Dermis blood vessel endothelial cell (primary cell): Measurements from ENCODE around the gene SPATA24. TPM values are rescaled to one million over a fixed set of nuclear protein-coding genes. Genes with fewer than 3 reads are reported as not detected.

ENCODE experiments used
- total RNA-seq: library from RNA; depleted of rRNA; stranded (reverse); fragments of >200 nt; gene quantifications from 2 replicates; pipeline ENCODE4 v1.2.3, GENCODE V29; 2014

SPATA24 gene
- total RNA-seq, 1 donor from 2014 or later, result 10.0 TPM

Other genes starting within 250 kb of the SPATA24 start
- gene SIL1, start 205.7 kb downstream of the SPATA24 start, total RNA-seq, result 50.3 and 58.0 TPM in 2 replicates
- 301 and 445 TPM in 2 replicates for gene MATR3, start 110.3 kb downstream of the SPATA24 start, total RNA-seq
- gene PAIP2, start 62.2 kb downstream of the SPATA24 start, total RNA-seq, result 110 and 137 TPM in 2 replicates
- not detected in 2 replicates for gene SLC23A1, start 20.8 kb downstream of the SPATA24 start, total RNA-seq
- gene MZB1, start 14.2 kb downstream of the SPATA24 start, total RNA-seq, result 0.14 TPM in 1 of 2 replicates, not detected in the other
- gene PROB1, start 9.0 kb downstream of the SPATA24 start, total RNA-seq, result 6.1 and 9.2 TPM in 2 replicates
- gene DNAJC18, start 35.4 kb upstream of the SPATA24 start, total RNA-seq, result 8.6 and 9.0 TPM in 2 replicates
- 404 and 423 TPM in 2 replicates for gene ECSCR, start 58.7 kb upstream of the SPATA24 start, total RNA-seq
- gene SMIM33, start 66.9 kb upstream of the SPATA24 start, total RNA-seq, result not detected in 2 replicates
- gene STING1, start 78.7 kb upstream of the SPATA24 start, total RNA-seq, result 36.9 and 69.6 TPM in 2 replicates
- 68.5 and 71.6 TPM in 2 replicates for gene UBE2D2, start 157.2 kb upstream of the SPATA24 start, total RNA-seq
- 29.6 and 36.1 TPM in 2 replicates for gene CXXC5, start 244.3 kb upstream of the SPATA24 start, total RNA-seq